ENCODE results near the gene OTOF.

DNA sequence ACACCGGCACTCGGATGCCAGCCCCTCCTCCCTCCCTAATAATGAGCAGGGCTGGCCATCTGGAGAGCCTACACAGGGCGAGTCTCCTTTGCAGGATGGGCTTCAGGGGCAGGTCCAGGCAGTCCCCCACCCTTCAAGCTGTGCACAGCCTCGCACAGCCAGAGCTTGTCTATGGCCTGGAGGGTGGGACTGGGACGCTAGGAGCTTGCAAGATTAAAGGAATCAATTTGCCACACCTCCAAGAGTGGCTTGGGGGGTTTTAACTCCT is 43.9 kb upstream of the OTOF start:
- TF ChIP-seq, protein P1, sequence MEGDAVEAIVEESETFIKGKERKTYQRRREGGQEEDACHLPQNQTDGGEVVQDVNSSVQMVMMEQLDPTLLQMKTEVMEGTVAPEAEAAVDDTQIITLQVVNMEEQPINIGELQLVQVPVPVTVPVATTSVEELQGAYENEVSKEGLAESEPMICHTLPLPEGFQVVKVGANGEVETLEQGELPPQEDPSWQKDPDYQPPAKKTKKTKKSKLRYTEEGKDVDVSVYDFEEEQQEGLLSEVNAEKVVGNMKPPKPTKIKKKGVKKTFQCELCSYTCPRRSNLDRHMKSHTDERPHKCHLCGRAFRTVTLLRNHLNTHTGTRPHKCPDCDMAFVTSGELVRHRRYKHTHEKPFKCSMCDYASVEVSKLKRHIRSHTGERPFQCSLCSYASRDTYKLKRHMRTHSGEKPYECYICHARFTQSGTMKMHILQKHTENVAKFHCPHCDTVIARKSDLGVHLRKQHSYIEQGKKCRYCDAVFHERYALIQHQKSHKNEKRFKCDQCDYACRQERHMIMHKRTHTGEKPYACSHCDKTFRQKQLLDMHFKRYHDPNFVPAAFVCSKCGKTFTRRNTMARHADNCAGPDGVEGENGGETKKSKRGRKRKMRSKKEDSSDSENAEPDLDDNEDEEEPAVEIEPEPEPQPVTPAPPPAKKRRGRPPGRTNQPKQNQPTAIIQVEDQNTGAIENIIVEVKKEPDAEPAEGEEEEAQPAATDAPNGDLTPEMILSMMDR (IDR thresholded peaks at IDR 0.05), result no peak
- no peak for TF ChIP-seq POLR2A (IDR thresholded peaks at IDR 0.05)
